ENCODE results near the gene AS3MT.

AS3MT gene

DNA sequence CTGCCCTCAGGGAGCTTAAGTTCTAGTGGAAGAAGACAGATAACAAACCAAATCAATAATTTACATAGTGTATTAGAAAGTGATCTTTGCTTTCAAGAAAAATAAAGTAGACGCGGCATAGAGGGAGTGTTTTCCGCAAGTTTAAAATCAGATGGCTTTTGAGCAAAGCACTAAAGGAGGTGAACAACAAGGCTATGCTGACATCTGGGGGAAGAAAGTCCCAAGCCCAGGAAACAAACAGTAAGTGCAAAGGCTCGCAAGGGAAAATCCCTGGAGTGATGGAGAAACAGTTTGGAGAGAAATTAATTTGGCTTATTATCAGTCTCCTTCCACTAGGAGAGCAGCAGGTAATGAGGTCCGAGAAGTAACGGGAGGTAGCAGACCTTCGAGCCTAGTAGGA, 46.9 kb downstream of the AS3MT start:
- H2AFZ ChIP-seq (ENCODE audit: low read length) = peak overlapping the region; percentile 92; the same call in 1 of the 2 replicates
- no peaks in the 10 kb centered on the region for H3K36me3 ChIP-seq (ENCODE audit: insufficient read depth, low read length)
- no peaks in the 10 kb centered on the region for H4K20me1 ChIP-seq (ENCODE audit: insufficient read depth, low read length, poor library complexity, severe bottlenecking)
- H3K4me1 ChIP-seq (ENCODE audit: insufficient read depth, low read length, poor library complexity, severe bottlenecking) = peaks cover 33% of the 10 kb centered on the region
- no peaks in the 10 kb centered on the region for H3F3A ChIP-seq (ENCODE audit: low read depth)
- H3K27me3 ChIP-seq (ENCODE audit: insufficient read depth, low read length, poor library complexity, severe bottlenecking) = no peaks in the 10 kb centered on the region
- H3K9ac ChIP-seq (ENCODE audit: low read depth, low read length, poor library complexity, severe bottlenecking) = no peak overlapping the region
- TF ChIP-seq, protein P1, sequence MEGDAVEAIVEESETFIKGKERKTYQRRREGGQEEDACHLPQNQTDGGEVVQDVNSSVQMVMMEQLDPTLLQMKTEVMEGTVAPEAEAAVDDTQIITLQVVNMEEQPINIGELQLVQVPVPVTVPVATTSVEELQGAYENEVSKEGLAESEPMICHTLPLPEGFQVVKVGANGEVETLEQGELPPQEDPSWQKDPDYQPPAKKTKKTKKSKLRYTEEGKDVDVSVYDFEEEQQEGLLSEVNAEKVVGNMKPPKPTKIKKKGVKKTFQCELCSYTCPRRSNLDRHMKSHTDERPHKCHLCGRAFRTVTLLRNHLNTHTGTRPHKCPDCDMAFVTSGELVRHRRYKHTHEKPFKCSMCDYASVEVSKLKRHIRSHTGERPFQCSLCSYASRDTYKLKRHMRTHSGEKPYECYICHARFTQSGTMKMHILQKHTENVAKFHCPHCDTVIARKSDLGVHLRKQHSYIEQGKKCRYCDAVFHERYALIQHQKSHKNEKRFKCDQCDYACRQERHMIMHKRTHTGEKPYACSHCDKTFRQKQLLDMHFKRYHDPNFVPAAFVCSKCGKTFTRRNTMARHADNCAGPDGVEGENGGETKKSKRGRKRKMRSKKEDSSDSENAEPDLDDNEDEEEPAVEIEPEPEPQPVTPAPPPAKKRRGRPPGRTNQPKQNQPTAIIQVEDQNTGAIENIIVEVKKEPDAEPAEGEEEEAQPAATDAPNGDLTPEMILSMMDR (conservative IDR thresholded peaks at IDR 0.05; ENCODE audit: low read length) = no peak
- peaks cover 18% of the 10 kb centered on the region; the same call in 1 of the 2 replicates for H3K79me2 ChIP-seq (ENCODE audit: insufficient read depth, low read length)
- no peaks in the 10 kb centered on the region for H3K9me2 ChIP-seq (replicated peaks; ENCODE audit: low read depth, low read length)
- H3K4me2 ChIP-seq (ENCODE audit: low read depth, low read length, poor library complexity, severe bottlenecking) = peak overlapping the region; percentile 99
- H3K9me3 ChIP-seq (ENCODE audit: insufficient read depth, low read depth, low read length) = no peaks in the 10 kb centered on the region
- peak overlapping the region; percentile 80 for H3K4me3 ChIP-seq (ENCODE audit: low read length, poor library complexity, severe bottlenecking)

- Histone ChIP-seq H3K4me1 (ENCODE audit: insufficient read depth, low read length, poor library complexity, severe bottlenecking) (peaks cover 45% of the 10 kb centered on the region), H3K9me3 (ENCODE audit: insufficient read depth, low read depth, low read length) (no peaks in the 10 kb centered on the region), H3K27me3 (ENCODE audit: insufficient read depth, low read length, poor library complexity, severe bottlenecking) (no peaks in the 10 kb centered on the region), H3K4me2 (ENCODE audit: low read depth, low read length, poor library complexity, severe bottlenecking) (peak overlapping the region; percentile 99), H4K20me1 (ENCODE audit: insufficient read depth, low read length, poor library complexity, severe bottlenecking) (peaks cover 7% of the 10 kb centered on the region), H3K9me2 (replicated peaks; ENCODE audit: low read depth, low read length) (no peaks in the 10 kb centered on the region), H3K9ac (ENCODE audit: low read depth, low read length, poor library complexity, severe bottlenecking) (peak overlapping the region; percentile 53), H3K4me3 (ENCODE audit: low read length, poor library complexity, severe bottlenecking) (peak overlapping the region; percentile 80), H3F3A (ENCODE audit: low read depth) (no peaks in the 10 kb centered on the region), H3K79me2 (ENCODE audit: insufficient read depth, low read length) (peaks cover 20% of the 10 kb centered on the region; the same call in 1 of the 2 replicates), H2AFZ (ENCODE audit: low read length) (peak overlapping the region; percentile 92), H3K36me3 (ENCODE audit: insufficient read depth, low read length) (no peaks in the 10 kb centered on the region)
- TF ChIP-seq EZH2phosphoT487 (IDR thresholded peaks at IDR 0.05; ENCODE audit: borderline replicate concordance) = no peak
- TF ChIP-seq, protein P1 (conservative IDR thresholded peaks at IDR 0.05; ENCODE audit: low read length) = peak; percentile 98
These were observed 48.2 kb downstream of the AS3MT start for GRCh38 chr10:102917314-102917961.

GRCh38 chr10:102917962-102918816, 48.9 kb downstream of the AS3MT start, which contains the start of gene CNNM2:
CNNM2 (plus strand) TSS chr10:102918294; CDS start chr10:102918481, 187 bp downstream.
- Histone ChIP-seq H3K27me3 (ENCODE audit: insufficient read depth, low read length, poor library complexity, severe bottlenecking) (no peaks in the 10 kb centered on the region), H3K4me2 (ENCODE audit: low read depth, low read length, poor library complexity, severe bottlenecking) (peak within 1 kb of the TSS; percentile 99), H4K20me1 (ENCODE audit: insufficient read depth, low read length, poor library complexity, severe bottlenecking) (peaks cover 7% of the 10 kb centered on the region), H3K4me3 (ENCODE audit: low read length, poor library complexity, severe bottlenecking) (peak within 1 kb of the TSS; percentile 80), H3K79me2 (ENCODE audit: insufficient read depth, low read length) (peaks cover 23% of the 10 kb centered on the region; the same call in 1 of the 2 replicates), H3K9me2 (replicated peaks; ENCODE audit: low read depth, low read length) (no peaks in the 10 kb centered on the region), H2AFZ (ENCODE audit: low read length) (peak within 1 kb of the TSS; percentile 100), H3K9me3 (ENCODE audit: insufficient read depth, low read depth, low read length) (no peaks in the 10 kb centered on the region), H3F3A (ENCODE audit: low read depth) (no peaks in the 10 kb centered on the region), H3K9ac (ENCODE audit: low read depth, low read length, poor library complexity, severe bottlenecking) (peak within 1 kb of the TSS; percentile 84), H3K4me1 (ENCODE audit: insufficient read depth, low read length, poor library complexity, severe bottlenecking) (peaks cover 52% of the 10 kb centered on the region), H3K36me3 (ENCODE audit: insufficient read depth, low read length) (no peaks in the 10 kb centered on the region)
- TF ChIP-seq, protein P1 (conservative IDR thresholded peaks at IDR 0.05; ENCODE audit: low read length) = 0 out of 2 replicates have a peak, but pooled peaks have one; percentile 15
- TF ChIP-seq EZH2phosphoT487 (IDR thresholded peaks at IDR 0.05; ENCODE audit: borderline replicate concordance) = no peak
